Urinary bladder (tissue), 4 donors: Measurements from ENCODE around the gene TP53BP1. TPM values are rescaled to one million over a fixed set of nuclear protein-coding genes. Genes with fewer than 3 reads are reported as not detected.

Experiments
- DNase-seq: peaks from one replicate; pipeline ENCODE4 v3.0.0-alpha.2; 2015; ENCODE audit errors: extremely low spot score
- H3K27ac ChIP-seq: one replicate; pipeline ENCODE4 v1.5.1; 2013; ENCODE audit warnings: low read depth, mild to moderate bottlenecking, moderate library complexity
- H3K36me3 ChIP-seq: one replicate; pipeline ENCODE4 v1.6.1; 2013; ENCODE audit warnings: mild to moderate bottlenecking, moderate library complexity; ENCODE audit not compliant: insufficient read depth
- H3K4me1 ChIP-seq: one replicate; pipeline ENCODE4 v1.6.1; 2013; ENCODE audit warnings: mild to moderate bottlenecking, moderate library complexity; ENCODE audit not compliant: insufficient read depth
- H3K4me3 ChIP-seq: one replicate; pipeline ENCODE4 v1.5.1; 2013; ENCODE audit warnings: low read depth, low read length
- WGBS: extraction: QIAGEN DNeasy Blood & Tissue Kit; methylation state at CpG from one replicate; pipeline ENCODE4 v1.1.7; 2013; 5-methylcytosine and 5-hydroxymethylcytosine counted together
- polyA plus RNA-seq: library from polyadenylated mRNA; stranded (reverse); fragments of 200-250 nt; gene quantifications from one replicate; pipeline ENCODE4 v1.2.3, GENCODE V29; 2013
- total RNA-seq: library from RNA; depleted of rRNA; stranded (reverse); fragments of >200 nt; gene quantifications from one replicate; pipeline ENCODE4 v1.2.3, GENCODE V29; 2014
- donor health status: healthy with polysubstance abuse.
- donor health status: healthy.

Gene TP53BP1
- total and polyA plus RNA-seq, 2 donors = 16.7 to 106 TPM

- peak overlapping the region; percentile 96 for H3K4me3 ChIP-seq
- no peak overlapping the region for H3K27ac ChIP-seq
- no peaks in the 10 kb centered on the region for H3K4me1 ChIP-seq
- WGBS = 1% methylated on average over 45 of the region's 45 CpGs
- H3K36me3 ChIP-seq = no peaks in the 10 kb centered on the region
- DNase-seq = no peak
Measured at GRCh38 chr15:43370310-43370974, 122.5 kb downstream of the TP53BP1 start.

- Histone ChIP-seq H3K4me3 (no peak overlapping the region), H3K36me3 (peaks cover 13% of the 10 kb centered on the region), H3K4me1 (no peaks in the 10 kb centered on the region), H3K27ac (no peak overlapping the region)
- no peak for DNase-seq
- 98% methylated on average over 7 of the region's 7 CpGs for WGBS
Measured at GRCh38 chr15:43361313-43361903, 131.5 kb downstream of the TP53BP1 start.

GRCh38 chr15:43360821-43361220, 132.1 kb downstream of the TP53BP1 start:
- Histone ChIP-seq H3K4me3 (no peak overlapping the region), H3K4me1 (no peaks in the 10 kb centered on the region), H3K36me3 (peaks cover 13% of the 10 kb centered on the region), H3K27ac (no peak overlapping the region)
- DNase-seq = no peak
- WGBS = 86% methylated on average over 4 of the region's 4 CpGs

Other genes with a start within 250 kb of the TP53BP1 start
- 0.26 TPM for gene TGM5, start 226.2 kb downstream of the TP53BP1 start, total RNA-seq
- gene TGM5, start 226.2 kb downstream of the TP53BP1 start, polyA plus RNA-seq = 0.16 TPM
- gene TGM7, start 190.9 kb downstream of the TP53BP1 start, total RNA-seq = not detected
- gene TGM7, start 190.9 kb downstream of the TP53BP1 start, polyA plus RNA-seq = not detected
- 8.0 TPM for gene LCMT2, start 162.6 kb downstream of the TP53BP1 start, total RNA-seq
- 5.5 TPM for gene LCMT2, start 162.6 kb downstream of the TP53BP1 start, polyA plus RNA-seq
- gene ZSCAN29, start 122.1 kb downstream of the TP53BP1 start, total RNA-seq = 24.4 TPM
- 11.9 TPM for gene ZSCAN29, start 122.1 kb downstream of the TP53BP1 start, polyA plus RNA-seq
- 14.3 TPM for gene TUBGCP4, start 122.1 kb downstream of the TP53BP1 start, total RNA-seq
- 9.7 TPM for gene TUBGCP4, start 122.1 kb downstream of the TP53BP1 start, polyA plus RNA-seq
- gene MAP1A, start 24.5 kb upstream of the TP53BP1 start, total RNA-seq = 14.3 TPM
- gene MAP1A, start 24.5 kb upstream of the TP53BP1 start, polyA plus RNA-seq = 27.3 TPM
- gene PPIP5K1, start 97.1 kb upstream of the TP53BP1 start, total RNA-seq = 20.7 TPM
- gene PPIP5K1, start 97.1 kb upstream of the TP53BP1 start, polyA plus RNA-seq = 12.2 TPM
- gene CKMT1B, start 100.9 kb upstream of the TP53BP1 start, total RNA-seq = 0.63 TPM
- gene CKMT1B, start 100.9 kb upstream of the TP53BP1 start, polyA plus RNA-seq = 2.7 TPM
- gene STRC, start 125.6 kb upstream of the TP53BP1 start, total RNA-seq = 0.05 TPM
- 0.20 TPM for gene STRC, start 125.6 kb upstream of the TP53BP1 start, polyA plus RNA-seq
- gene CATSPER2, start 155.7 kb upstream of the TP53BP1 start, total RNA-seq = 4.7 TPM
- 0.82 TPM for gene CATSPER2, start 155.7 kb upstream of the TP53BP1 start, polyA plus RNA-seq
- gene CKMT1A, start 200.7 kb upstream of the TP53BP1 start, total RNA-seq = 0.79 TPM
- gene CKMT1A, start 200.7 kb upstream of the TP53BP1 start, polyA plus RNA-seq = 2.4 TPM